GM12878 (cell line): ENCODE data around the gene SIRT5.

Experiments
- POLR2A ChIP-seq: IDR thresholded peaks from 2 replicates; pipeline ENCODE4 v1.6.1; 2011; ENCODE audit warnings: low read depth, mild to moderate bottlenecking, low read length
- SIN3A ChIP-seq: IDR thresholded peaks from 2 replicates; pipeline ENCODE4 v1.6.1; 2012; ENCODE audit warnings: low read depth, low read length, improper control_type of control experiment
- SRF ChIP-seq, 2 experiments: IDR thresholded peaks; 2 replicates each; pipeline ENCODE4 v1.6.1; 2011; ENCODE audit warnings: low read depth in 2 of 2, low read length in 2 of 2, mild to moderate bottlenecking in 1 of 2, moderate library complexity in 1 of 2
- TF ChIP-seq, protein P1 (sequence below), 3 experiments: IDR thresholded peaks in 2 of 3; conservative IDR thresholded peaks in 1 of 3; 2 replicates each; pipeline ENCODE4 v1.5.1; 2011; ENCODE audit warnings: low read depth in 3 of 3, low read length in 3 of 3, mild to moderate bottlenecking in 3 of 3, control low read depth in 2 of 3, moderate library complexity in 2 of 3, inconsistent platforms in 1 of 3, mixed read lengths in 1 of 3; ENCODE audit not compliant: control insufficient read depth in 2 of 3, insufficient read depth in 1 of 3; ENCODE audit errors: extremely low read depth in 1 of 3
- TF ChIP-seq, protein P2 (sequence below): IDR thresholded peaks from 2 replicates; pipeline ENCODE4 v1.6.1; 2011; ENCODE audit warnings: borderline replicate concordance, low read depth, mild to moderate bottlenecking, moderate library complexity, mixed read lengths, low read length; ENCODE audit not compliant: insufficient read depth; ENCODE audit errors: extremely low read length

DNA sequence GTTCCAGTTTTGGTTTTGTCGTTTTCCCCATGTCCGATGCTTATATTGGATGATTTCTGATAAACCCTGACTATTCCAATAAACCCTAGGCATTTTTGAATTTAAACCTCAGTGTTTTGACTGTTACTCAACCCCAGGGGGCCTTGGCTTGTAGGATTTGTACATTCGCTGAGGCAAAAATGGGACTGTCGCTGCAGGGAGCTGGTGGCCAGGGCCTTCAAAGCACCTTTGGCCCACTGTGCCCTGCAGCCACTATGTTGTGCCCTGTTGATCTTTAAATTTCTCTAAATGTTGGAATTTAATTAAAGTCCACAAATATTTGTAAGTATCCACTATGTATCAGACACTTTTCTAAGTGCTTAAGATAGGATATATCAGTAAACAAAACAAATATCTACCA is 31.2 kb downstream of the SIRT5 start:
- TF ChIP-seq POLR2A (no peak), SRF (IDR thresholded peaks at IDR 0.05; ENCODE audit: low read depth in 2 of 2, low read length in 2 of 2) (no peak), SIN3A (no peak)
- TF ChIP-seq, protein P1, sequence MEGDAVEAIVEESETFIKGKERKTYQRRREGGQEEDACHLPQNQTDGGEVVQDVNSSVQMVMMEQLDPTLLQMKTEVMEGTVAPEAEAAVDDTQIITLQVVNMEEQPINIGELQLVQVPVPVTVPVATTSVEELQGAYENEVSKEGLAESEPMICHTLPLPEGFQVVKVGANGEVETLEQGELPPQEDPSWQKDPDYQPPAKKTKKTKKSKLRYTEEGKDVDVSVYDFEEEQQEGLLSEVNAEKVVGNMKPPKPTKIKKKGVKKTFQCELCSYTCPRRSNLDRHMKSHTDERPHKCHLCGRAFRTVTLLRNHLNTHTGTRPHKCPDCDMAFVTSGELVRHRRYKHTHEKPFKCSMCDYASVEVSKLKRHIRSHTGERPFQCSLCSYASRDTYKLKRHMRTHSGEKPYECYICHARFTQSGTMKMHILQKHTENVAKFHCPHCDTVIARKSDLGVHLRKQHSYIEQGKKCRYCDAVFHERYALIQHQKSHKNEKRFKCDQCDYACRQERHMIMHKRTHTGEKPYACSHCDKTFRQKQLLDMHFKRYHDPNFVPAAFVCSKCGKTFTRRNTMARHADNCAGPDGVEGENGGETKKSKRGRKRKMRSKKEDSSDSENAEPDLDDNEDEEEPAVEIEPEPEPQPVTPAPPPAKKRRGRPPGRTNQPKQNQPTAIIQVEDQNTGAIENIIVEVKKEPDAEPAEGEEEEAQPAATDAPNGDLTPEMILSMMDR (IDR thresholded peaks at IDR 0.05 in 2 of 3, conservative IDR thresholded peaks at IDR 0.05 in 1 of 3; ENCODE audit: control insufficient read depth in 2 of 3, extremely low read depth in 1 of 3, insufficient read depth in 1 of 3, low read depth in 3 of 3, low read length in 3 of 3), result no peak
- TF ChIP-seq, protein P2, sequence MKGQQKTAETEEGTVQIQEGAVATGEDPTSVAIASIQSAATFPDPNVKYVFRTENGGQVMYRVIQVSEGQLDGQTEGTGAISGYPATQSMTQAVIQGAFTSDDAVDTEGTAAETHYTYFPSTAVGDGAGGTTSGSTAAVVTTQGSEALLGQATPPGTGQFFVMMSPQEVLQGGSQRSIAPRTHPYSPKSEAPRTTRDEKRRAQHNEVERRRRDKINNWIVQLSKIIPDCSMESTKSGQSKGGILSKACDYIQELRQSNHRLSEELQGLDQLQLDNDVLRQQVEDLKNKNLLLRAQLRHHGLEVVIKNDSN, result no peak
